GM10248 (cell line): ENCODE measurements around the gene ANKRD13D.

Experiments used
- CTCF ChIA-PET: fragments of 300-600 bp; sonication (Branson Sonifier 250); formaldehyde crosslinking; extraction: SDS; loops from one replicate; lab custom pipeline; 2021; ENCODE audit warnings: antibody characterized with exemption; lab: Yijun Ruan, JAX
- POLR2A ChIA-PET: fragments of 350-650 bp; sonication (Branson Sonifier 250); formaldehyde crosslinking; extraction: SDS; loops from one replicate; lab custom pipeline; 2020; ENCODE audit warnings: antibody characterized with exemption; lab: Yijun Ruan, JAX
- DNase-seq: peaks from one replicate; pipeline ENCODE4 v3.0.0; 2012; ENCODE audit errors: extremely low spot score
- CTCF ChIP-seq: IDR thresholded peaks from 2 replicates; pipeline ENCODE4 v1.5.1; 2012; ENCODE audit warnings: mild to moderate bottlenecking, low read depth; ENCODE audit errors: extremely low read depth, missing control alignments, control extremely low read depth

The ANKRD13D gene

GRCh38 chr11:67273260-67273990, 15.7 kb upstream of the ANKRD13D start:
- DNase-seq = no peak
- ChIA-PET POLR2A (no interaction called here), CTCF (interaction anchor here (1.9 to 4.0 kb wide), 3 partner anchors 11 to 109 kb away, joined by 5 to 22 read pairs (median 21); no protein-coding TSS in a partner anchor)
- peak; percentile 2 for TF ChIP-seq CTCF

GRCh38 chr11:67274768-67275605, 14.1 kb upstream of the ANKRD13D start:
- no peak for DNase-seq
- no peak for TF ChIP-seq CTCF
- ChIA-PET CTCF (interaction anchor here (1.0 to 1.6 kb wide), 3 partner anchors 8 to 42 kb away, joined by 4 read pairs; partner anchors contain the start of gene GRK2), POLR2A (no interaction called here)

GRCh38 chr11:67275606-67276409, 13.3 kb upstream of the ANKRD13D start:
- ChIA-PET CTCF (interaction anchor here (1.1 to 2.4 kb wide), 5 partner anchors 8 to 75 kb away, joined by 4 to 12 read pairs (median 8); partner anchors contain the start of gene GRK2), POLR2A (no interaction called here)
- TF ChIP-seq CTCF = no peak
- no peak for DNase-seq

- peak; percentile 43 for DNase-seq
- ChIA-PET POLR2A (interaction anchor here (1.0 to 1.7 kb wide), 6 partner anchors 9 to 76 kb away, joined by 3 to 12 read pairs (median 4); partner anchors contain the start of genes ANKRD13D and POLD4), CTCF (interaction anchor here (1.0 to 2.4 kb wide), 12 partner anchors 9 to 106 kb away, joined by 3 to 14 read pairs (median 6); no protein-coding TSS in a partner anchor)
- peak; percentile 56 for TF ChIP-seq CTCF
These were observed 12.3 kb upstream of the ANKRD13D start for GRCh38 chr11:67276781-67277230.

- no peak for TF ChIP-seq CTCF
- CTCF ChIA-PET = interaction anchor here (1.0 to 2.4 kb wide), 13 partner anchors 9 to 105 kb away, joined by 3 to 14 read pairs (median 5); no protein-coding TSS in a partner anchor
- POLR2A ChIA-PET = interaction anchor here (0.5 to 1.7 kb wide), 7 partner anchors 9 to 76 kb away, joined by 3 to 12 read pairs (median 4); partner anchors contain the start of genes ANKRD13D and POLD4
- DNase-seq = peak; percentile 93
These were observed 11.7 kb upstream of the ANKRD13D start for GRCh38 chr11:67277231-67277961.
